Stimulated activated naive CD8-positive, alpha-beta T cell treated with anti-CD3 and anti-CD28 coated beads, Interleukin-15, Interleukin-2, amounts not matched to agents 100 ng/mL and 50 ng/mL, for 24 hours (primary cell): Measurements from ENCODE around the gene ITFG1.
"Not testable (repeated sequence)": the region's sequence is repeated elsewhere in the genome, so short reads cannot be mapped to it uniquely, and the experiment has no call there.

Source experiments
- H3K27ac Mint-ChIP-seq: one replicate; pipeline ENCODE4 v1.8.0; 2021; ENCODE audit warnings: mild to moderate bottlenecking, mixed read lengths
- H3K27me3 Mint-ChIP-seq: one replicate; pipeline ENCODE4 v1.8.0; 2021; ENCODE audit warnings: mixed read lengths
- H3K36me3 Mint-ChIP-seq: one replicate; pipeline ENCODE4 v1.8.0; 2021; ENCODE audit warnings: low read depth, mixed read lengths
- H3K4me1 Mint-ChIP-seq: one replicate; pipeline ENCODE4 v1.8.0; 2021; ENCODE audit warnings: low read depth, mixed read lengths
- H3K4me3 Mint-ChIP-seq: one replicate; pipeline ENCODE4 v1.8.0; 2021; ENCODE audit warnings: mild to moderate bottlenecking, mixed read lengths
- H3K9me3 Mint-ChIP-seq: one replicate; pipeline ENCODE4 v1.8.0; 2021; ENCODE audit warnings: mixed read lengths

Gene ITFG1

DNA sequence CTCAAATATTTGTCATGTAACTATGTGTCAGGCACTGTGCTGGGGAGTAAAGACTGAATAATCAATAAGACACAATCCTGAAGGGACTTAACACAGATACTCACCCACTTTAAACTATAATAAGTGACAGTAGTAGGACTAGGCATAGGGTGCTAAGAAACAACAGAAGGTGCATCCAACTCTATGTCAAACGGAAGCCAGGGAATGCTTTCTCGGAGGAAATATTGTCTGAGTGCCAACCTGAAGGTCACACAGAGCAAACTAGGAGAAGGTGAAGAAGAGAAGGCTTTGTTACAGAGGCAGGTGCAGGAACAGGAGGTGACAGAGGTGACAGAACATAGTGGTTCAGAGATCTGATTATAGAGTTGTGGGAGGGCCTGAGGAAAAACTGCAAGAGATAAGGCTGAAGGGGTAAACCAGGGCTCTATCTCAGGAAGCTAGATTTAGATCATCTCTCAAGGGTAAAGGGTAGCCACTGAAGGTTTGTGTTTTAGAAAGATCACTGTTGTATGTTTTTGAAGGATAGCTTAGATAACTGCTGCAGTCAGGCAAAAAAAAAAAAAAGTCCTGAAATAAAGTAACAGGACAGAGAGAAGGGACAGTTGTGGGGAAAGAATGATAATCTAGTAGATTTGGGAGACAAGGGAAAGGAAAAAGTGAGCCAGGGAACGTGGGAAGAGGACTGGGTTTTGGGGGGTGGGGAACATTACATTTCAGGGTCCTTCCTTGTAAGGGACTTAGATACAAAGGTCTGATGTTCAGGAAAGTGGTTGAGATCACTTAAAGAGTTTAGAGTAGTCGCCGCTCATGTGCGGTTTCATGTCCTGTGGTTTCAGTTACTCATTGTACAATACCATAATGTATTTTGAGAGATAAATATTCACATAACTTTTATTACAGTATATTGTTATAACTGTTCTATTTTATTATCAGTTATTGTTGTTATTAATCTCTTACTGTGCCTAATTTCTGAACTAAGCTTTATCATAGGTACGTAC, 231.5 kb downstream of the ITFG1 start:
- H3K27me3 Mint-ChIP-seq = no peaks in the 10 kb centered on the region
- no peak overlapping the region for H3K27ac Mint-ChIP-seq
- H3K4me3 Mint-ChIP-seq = no peak overlapping the region
- no peaks in the 10 kb centered on the region for H3K4me1 Mint-ChIP-seq
- H3K36me3 Mint-ChIP-seq = peaks cover 53% of the 10 kb centered on the region
- H3K9me3 Mint-ChIP-seq = peaks cover 8% of the 10 kb centered on the region

DNA sequence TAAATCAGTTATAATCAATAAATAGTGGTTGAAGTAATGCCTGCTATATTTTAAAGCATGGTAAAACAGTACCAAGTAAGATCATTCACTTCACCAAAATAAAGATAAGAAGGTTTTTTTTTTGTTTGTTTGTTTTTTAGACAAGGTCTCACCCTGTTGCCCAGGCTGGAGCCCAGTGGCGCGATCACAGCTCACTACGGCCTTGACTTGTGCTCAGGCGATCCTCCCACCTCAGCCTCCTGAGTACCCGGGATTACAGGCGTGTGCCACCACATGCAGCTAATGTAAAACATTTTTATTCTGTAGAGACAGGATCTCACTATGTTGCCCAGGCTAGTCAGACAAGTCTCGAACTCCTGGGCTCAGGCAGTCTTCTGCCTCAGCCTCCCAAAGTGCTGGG, 232.6 kb downstream of the ITFG1 start:
- Mint-ChIP-seq H3K36me3 (peaks cover 50% of the 10 kb centered on the region), H3K4me1 (no peaks in the 10 kb centered on the region), H3K27me3 (no peaks in the 10 kb centered on the region), H3K4me3 (no peak overlapping the region), H3K9me3 (peaks cover 10% of the 10 kb centered on the region), H3K27ac (no peak overlapping the region)

DNA sequence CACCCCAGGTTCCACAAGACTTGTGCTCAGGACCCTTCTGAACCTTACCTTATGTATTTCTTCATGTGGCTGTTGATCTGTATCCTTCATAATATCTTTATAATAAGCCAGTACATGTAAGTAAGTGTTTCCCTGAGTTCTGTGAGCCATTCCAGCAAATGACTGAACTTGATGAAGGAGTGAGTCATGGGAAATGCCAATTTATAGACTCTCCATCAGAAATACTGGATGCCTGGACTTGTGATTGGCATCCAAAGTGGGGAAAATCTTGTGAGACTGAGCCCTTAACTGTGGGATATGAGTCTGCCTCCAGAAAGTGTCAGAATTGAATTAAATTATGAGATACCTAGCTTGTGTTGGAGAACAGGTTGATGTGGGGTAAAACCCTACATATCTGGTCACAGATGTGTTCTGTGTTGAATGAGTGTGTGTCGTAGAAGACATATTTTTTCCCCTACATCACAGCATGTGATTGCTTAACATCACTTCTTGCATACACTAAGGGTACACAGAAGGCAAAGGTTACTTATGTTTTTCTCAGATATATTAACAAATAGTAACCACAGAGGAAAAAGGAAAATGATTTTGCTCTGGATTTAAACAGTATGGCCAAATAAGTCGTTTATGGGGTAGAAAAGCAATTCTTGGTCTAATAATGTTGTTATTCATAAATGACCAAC, 247.0 kb downstream of the ITFG1 start:
- H3K4me3 Mint-ChIP-seq = no peak overlapping the region
- no peak overlapping the region for H3K27ac Mint-ChIP-seq
- no peaks in the 10 kb centered on the region for H3K4me1 Mint-ChIP-seq
- no peaks in the 10 kb centered on the region for H3K27me3 Mint-ChIP-seq
- peaks cover 40% of the 10 kb centered on the region for H3K36me3 Mint-ChIP-seq
- no peaks in the 10 kb centered on the region for H3K9me3 Mint-ChIP-seq

DNA sequence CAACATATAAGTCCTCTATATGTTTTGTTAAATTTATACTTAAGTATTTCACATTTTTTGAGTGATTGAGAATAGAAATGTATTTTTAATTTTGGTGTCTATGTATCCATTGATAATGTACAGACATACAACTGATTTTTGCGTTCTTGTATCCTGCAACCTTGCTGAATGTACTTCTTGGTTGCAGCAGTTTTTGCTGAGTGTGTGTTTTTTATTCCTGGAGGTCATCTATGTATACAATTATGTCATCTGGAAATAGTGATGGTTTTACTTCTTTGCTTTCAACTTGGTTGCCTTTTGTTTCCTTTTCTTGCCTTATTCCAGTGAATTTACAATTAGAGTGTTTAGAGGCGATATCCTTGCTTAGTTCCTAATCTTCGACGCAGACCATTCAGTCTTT, 249.6 kb downstream of the ITFG1 start:
- Mint-ChIP-seq H3K9me3 (no peaks in the 10 kb centered on the region), H3K4me3 (no peak overlapping the region), H3K36me3 (peaks cover 29% of the 10 kb centered on the region), H3K27me3 (no peaks in the 10 kb centered on the region), H3K27ac (no peak overlapping the region), H3K4me1 (no peaks in the 10 kb centered on the region)

DNA sequence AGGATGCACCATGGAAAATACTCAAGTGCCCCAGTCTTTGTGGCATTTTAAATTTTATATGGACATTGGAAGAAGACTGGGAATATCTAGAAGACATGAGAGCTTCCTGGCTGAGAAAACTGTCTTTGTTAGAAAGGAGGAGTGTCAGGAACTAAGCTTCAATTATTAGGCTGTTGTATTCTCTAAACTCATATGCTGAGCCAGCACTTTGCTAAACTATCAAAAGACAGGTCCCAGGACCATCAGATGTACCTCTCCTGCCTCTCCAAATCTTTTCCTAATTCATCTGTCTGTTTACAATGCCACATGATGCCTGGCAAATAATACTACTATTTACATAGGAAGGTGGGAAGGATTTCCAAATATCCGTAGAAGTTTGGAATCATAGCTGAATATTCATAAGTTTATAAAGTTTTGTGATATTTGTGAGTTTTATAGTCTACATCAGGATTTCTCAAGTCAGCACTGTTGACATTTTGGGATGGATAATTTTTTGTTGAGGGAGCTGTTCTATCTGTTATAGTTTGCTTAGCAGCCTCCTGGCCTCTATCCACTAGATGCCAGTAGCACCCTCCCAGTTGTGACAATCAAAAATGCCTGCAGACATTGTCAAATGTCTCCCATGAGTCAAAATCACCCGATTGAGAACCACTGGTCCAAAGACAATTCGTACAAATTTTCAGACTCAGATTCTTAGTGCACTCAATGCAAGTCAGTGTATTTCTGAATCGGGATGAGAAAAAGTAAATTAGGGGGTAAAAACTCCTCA, 255.9 kb downstream of the ITFG1 start:
- no peaks in the 10 kb centered on the region for H3K9me3 Mint-ChIP-seq
- H3K27me3 Mint-ChIP-seq = no peaks in the 10 kb centered on the region
- peaks cover 4% of the 10 kb centered on the region for H3K36me3 Mint-ChIP-seq
- no peak overlapping the region for H3K4me3 Mint-ChIP-seq
- H3K4me1 Mint-ChIP-seq = no peaks in the 10 kb centered on the region
- H3K27ac Mint-ChIP-seq = no peak overlapping the region

DNA sequence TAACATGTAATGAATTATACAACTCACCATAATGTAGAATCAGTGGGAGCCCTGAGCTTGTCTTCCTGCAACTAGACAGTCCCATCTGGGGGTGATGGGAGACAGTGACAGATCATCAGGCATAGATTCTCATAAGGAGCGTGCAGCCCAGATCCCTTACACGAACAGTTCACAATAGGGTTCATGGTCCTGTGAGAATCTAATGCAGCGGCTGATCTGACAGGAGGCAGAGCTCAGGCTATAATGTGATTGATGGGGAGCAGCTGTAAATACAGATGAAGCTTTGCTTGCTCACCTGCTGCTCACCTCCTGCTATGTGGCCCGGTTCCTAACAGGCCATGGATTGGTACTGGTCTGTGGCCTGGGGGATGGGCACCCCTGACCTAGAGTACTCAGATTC, 257.4 kb downstream of the ITFG1 start:
- H3K27me3 Mint-ChIP-seq, H3K27ac Mint-ChIP-seq, H3K36me3 Mint-ChIP-seq, H3K9me3 Mint-ChIP-seq, H3K4me3 Mint-ChIP-seq, H3K4me1 Mint-ChIP-seq: not testable (repeated sequence)

DNA sequence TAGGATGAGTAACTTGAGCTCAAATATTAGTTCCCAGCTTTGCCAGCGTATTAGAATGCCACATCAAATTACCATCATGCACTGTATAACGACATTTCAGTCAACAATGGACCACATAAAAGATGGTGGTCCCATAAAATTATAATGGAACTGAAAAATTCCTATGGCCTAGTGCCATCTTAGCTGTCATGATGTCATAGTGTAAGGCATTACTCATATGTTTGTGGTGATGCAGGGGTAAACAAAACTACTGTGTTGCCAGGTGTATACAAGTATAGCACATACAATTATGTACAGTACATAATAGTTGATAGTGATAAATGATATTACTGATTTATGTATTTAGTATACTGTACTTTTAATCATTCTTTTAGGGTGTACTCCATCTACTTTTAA, 262.7 kb downstream of the ITFG1 start:
- Mint-ChIP-seq H3K9me3 (peaks cover 5% of the 10 kb centered on the region), H3K4me3 (no peak overlapping the region), H3K4me1 (no peaks in the 10 kb centered on the region)

DNA sequence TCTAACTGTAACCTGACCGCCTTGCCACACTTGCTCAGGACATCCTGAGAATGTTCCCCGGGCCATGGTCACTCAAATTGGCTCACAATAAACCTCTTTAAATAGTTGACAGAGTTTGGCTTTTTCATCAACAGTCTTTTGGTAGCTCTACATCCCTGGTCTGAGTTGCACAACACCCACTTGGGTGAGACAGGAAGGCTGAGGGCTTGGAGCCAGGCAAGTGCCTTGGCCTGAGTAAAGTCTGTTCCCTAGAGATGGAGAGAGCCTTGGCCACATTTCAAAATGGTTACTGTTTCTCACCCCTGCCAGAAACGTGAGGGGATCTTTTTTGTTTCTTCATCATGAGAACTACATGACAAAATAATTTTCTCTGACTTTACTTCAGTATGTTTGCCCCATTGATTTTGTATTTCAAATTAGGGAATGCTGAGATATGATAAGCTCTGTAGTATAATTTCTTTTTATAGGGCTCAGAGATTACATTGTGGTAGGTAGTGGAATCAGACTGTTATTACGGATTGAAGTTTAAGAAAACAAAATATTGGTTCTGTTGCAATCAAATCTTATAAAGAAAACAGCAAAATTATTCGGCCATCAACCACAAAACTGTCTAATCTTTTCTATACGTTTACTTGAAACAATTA, 263.2 kb downstream of the ITFG1 start:
- peaks cover 8% of the 10 kb centered on the region for H3K9me3 Mint-ChIP-seq
- no peak overlapping the region for H3K27ac Mint-ChIP-seq
- H3K4me1 Mint-ChIP-seq = no peaks in the 10 kb centered on the region
- peaks cover 9% of the 10 kb centered on the region for H3K36me3 Mint-ChIP-seq
- H3K27me3 Mint-ChIP-seq = no peaks in the 10 kb centered on the region
- no peak overlapping the region for H3K4me3 Mint-ChIP-seq

More for the DNA sequence above, 262.7 kb downstream of the ITFG1 start:
- Mint-ChIP-seq H3K36me3 (peaks cover 5% of the 10 kb centered on the region), H3K27me3 (no peaks in the 10 kb centered on the region), H3K27ac (no peak overlapping the region)

DNA sequence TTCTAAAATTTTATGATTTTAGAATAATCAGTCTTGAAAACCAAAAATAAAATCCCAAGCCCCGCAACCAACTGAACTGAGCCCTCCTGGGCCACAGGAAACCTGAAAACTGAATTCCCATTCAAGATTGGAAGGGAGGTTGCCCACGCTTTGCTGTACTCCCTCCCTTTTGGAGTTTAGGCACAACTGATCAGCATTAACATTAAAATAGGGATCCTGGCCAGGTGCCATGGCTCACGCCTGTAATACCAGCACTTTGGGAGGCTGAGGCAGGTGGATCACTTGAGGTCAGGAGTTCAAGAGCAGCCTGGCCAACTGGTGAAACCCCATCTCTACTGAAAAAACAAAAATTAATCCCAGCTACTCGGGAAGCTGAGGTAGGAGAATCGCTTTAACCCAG, 264.4 kb downstream of the ITFG1 start:
- Mint-ChIP-seq H3K9me3 (peaks cover 9% of the 10 kb centered on the region), H3K4me3 (no peak overlapping the region), H3K36me3 (peaks cover 18% of the 10 kb centered on the region), H3K27ac (no peak overlapping the region), H3K27me3 (no peaks in the 10 kb centered on the region), H3K4me1 (no peaks in the 10 kb centered on the region)

DNA sequence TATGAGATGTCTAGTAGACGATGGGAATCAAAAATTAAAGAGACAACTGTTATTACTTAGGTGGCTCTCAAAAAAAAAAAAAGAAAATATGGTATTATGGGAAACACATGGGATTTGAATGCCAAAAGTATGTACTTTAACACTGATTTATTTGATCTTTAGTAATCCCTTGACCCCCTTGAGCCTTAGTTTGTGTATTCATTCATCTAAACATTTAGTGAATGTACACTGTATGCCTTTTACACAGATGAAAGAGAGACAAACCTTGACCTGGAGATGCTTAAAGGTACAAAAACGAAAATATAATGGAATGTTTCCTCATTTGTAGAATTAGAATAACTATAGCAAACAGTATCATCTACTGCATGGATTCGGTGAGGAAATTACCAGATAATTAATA, 278.5 kb downstream of the ITFG1 start:
- Mint-ChIP-seq H3K4me1 (no peaks in the 10 kb centered on the region), H3K36me3 (peaks cover 19% of the 10 kb centered on the region), H3K27me3 (no peaks in the 10 kb centered on the region), H3K27ac (no peak overlapping the region), H3K9me3 (no peaks in the 10 kb centered on the region), H3K4me3 (no peak overlapping the region)

DNA sequence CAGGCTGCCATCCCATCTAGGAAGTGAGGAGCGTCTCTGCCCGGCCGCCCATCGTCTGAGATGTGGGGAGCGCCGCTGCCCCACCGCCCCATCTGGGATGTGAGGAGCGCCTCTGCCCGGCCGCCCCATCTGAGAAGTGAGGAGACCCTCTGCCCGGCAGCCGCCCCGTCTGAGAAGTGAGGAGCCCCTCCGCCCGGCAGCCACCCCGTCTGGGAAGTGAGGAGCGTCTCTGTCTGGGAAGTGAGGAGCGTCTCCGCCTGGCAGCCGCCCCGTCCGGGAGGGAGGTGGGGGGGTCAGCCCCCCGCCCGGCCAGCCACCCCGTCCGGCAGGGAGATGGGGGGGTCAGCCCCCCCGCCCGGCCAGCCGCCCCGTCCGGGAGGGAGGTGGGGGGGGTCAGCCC, 279.8 kb downstream of the ITFG1 start:
- not testable (repeated sequence) for H3K4me1 Mint-ChIP-seq, H3K27ac Mint-ChIP-seq, H3K27me3 Mint-ChIP-seq, H3K4me3 Mint-ChIP-seq, H3K9me3 Mint-ChIP-seq
- H3K36me3 Mint-ChIP-seq = peaks cover 19% of the 10 kb centered on the region

DNA sequence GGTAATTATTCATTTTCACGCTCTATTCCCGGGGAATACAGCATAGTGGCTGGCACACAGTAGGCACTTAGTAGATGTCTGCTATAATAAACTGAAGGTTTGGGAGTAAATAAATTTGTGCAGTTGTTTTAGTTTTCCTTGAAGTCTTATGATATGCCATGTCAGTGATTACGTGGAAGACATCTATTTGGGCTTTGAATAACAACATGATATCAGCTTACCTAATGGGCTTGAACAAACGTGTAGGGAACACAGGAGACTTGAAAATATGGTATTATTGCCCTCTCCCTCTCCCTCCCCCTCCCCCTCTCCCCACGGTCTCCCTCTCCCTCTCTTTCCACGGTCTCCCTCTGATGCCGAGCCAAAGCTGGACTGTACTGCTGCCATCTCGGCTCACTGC, 280.8 kb downstream of the ITFG1 start:
- Mint-ChIP-seq H3K4me3 (no peak overlapping the region), H3K27me3 (no peaks in the 10 kb centered on the region), H3K36me3 (peaks cover 19% of the 10 kb centered on the region), H3K4me1 (no peaks in the 10 kb centered on the region), H3K27ac (no peak overlapping the region), H3K9me3 (no peaks in the 10 kb centered on the region)

DNA sequence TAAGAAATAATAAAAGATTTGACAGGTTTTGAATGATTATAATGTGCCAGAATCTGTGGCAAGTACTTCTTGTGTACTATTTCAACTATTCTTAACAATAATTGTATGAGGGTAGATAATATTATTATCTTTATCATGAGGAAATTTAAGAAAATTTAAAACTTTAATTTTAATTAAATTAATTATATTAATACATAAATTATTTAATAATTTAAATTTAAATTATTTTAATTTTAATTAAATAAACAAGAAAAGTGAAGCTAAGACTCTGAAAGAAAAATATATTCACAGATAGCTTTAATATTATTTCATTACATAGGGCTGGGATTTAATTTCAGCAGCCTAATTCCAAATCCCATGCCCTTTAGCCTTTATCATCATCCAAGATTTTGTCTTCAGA, 285.7 kb downstream of the ITFG1 start:
- Mint-ChIP-seq H3K36me3 (peaks cover 12% of the 10 kb centered on the region), H3K9me3 (no peaks in the 10 kb centered on the region), H3K27ac (no peak overlapping the region), H3K27me3 (no peaks in the 10 kb centered on the region), H3K4me1 (no peaks in the 10 kb centered on the region), H3K4me3 (no peak overlapping the region)

DNA sequence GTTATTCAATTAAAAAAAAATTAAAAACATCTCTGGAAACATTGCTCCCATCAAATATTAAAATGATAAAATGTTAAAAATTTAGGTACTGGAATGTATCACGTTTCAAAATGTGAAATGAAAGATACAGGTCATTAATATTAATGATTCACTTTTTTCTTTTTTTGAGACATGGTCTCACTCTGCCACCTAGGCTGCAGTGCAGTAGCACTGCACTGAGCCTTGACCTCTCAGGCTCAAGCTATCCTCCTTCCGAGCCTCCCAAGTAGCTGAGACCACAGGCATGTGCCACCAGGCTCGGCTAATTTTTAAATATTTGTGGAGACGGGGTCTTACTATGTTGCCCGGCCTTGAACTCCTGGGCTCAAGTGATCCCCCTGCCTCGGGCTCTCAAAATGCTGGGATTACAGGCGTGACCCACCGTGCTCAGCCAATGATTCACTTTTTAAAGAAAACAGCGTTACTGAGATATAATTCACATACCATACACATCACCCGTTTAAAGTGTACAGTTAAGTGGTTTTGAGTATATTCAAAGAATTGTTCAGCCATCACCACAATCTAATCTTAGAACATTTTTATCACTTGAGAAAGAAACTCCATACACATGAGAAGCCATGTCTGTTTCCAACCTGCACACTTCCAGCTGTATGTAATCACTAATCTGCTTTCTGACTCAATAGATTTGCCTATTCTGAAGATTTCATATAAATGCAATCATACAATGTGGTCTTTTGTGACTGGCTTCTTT, 298.0 kb downstream of the ITFG1 start:
- H3K4me1 Mint-ChIP-seq = no peaks in the 10 kb centered on the region

More for the DNA sequence above, 298.0 kb downstream of the ITFG1 start:
- Mint-ChIP-seq H3K27ac (no peak overlapping the region), H3K4me3 (no peak overlapping the region), H3K36me3 (peaks cover 20% of the 10 kb centered on the region), H3K9me3 (no peaks in the 10 kb centered on the region), H3K27me3 (no peaks in the 10 kb centered on the region)
